ENCODE measurements around the gene SP1. TPM values are rescaled to one million over a fixed set of nuclear protein-coding genes. Genes with fewer than 3 reads are reported as not detected.

The SP1 gene
- total and polyA plus RNA-seq, 2 experiments from 2014 or later, result 3.6 to 30.3 TPM

DNA sequence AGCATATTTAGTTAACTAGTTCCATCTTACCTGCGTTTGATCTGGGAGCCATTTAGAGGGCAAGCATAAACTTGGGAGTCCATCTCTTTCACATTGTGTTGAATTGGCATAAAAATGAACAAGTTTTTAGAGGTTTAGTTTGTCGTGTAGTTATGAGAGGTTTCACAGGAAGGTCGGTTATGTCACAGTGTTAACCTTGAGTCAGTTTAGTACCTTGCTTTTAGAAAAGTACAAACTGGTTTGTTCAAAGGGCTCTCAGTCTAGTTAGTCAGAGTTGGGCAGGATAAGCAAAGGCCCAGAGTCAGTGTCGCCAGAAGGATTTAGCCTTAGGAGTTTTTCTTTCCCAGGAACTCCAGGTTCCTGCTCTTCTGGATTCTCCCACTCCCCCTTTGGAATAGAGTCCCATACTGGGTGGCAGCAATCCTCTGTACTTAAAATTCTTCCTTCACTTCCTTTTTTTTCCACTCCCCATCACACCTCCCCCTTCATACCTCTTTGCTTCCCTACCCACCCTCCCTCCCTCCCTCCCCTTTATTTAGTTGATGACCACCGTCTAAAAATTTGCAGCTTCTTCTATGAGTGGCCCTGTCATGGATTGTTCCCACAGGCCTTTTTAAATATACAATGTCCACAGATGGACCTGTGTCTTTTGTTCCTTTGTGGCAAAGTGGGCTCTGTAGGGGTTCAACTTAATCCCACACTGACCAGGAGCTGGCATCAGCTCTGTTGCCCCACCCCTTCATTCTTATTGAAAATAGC is 84.0 kb downstream of the SP1 start:
- TF ChIP-seq EZH2 (IDR thresholded peaks at IDR 0.05; ENCODE audit: insufficient read depth, poor library complexity, severe bottlenecking) (no peak), EZH2phosphoT487 (IDR thresholded peaks at IDR 0.05; ENCODE audit: insufficient read depth, low read depth) (no peak)
- DNase-seq, result no peak
- Histone ChIP-seq H3K9me3 (ENCODE audit: low read depth) (no peaks in the 10 kb centered on the region), H3K4me3 (no peak overlapping the region), H3K9me2 (ENCODE audit: insufficient read depth) (no peaks in the 10 kb centered on the region), H3K27ac (no peak overlapping the region), H2AFZ (no peak overlapping the region), H3K4me1 (ENCODE audit: insufficient read depth) (no peaks in the 10 kb centered on the region), H3K27me3 (replicated peaks; ENCODE audit: insufficient read depth) (no peaks in the 10 kb centered on the region), H3K4me2 (ENCODE audit: unreplicated experiment) (no peak overlapping the region), H3K9ac (no peak overlapping the region), H3K36me3 (ENCODE audit: low read depth) (peaks cover 96% of the 10 kb centered on the region), H3K79me2 (ENCODE audit: insufficient read depth) (peaks cover 100% of the 10 kb centered on the region), H4K20me1 (ENCODE audit: insufficient read depth) (peaks cover 8% of the 10 kb centered on the region; the same call in 1 of the 2 replicates), H3F3A (ENCODE audit: insufficient read depth) (peaks cover 80% of the 10 kb centered on the region)
- WGBS, 2 experiments (ENCODE audit: low coverage in 1 of 2, low lambda C conversion rate in 2 of 2, missing lambda C conversion rate in 2 of 2), result 52 to 55% methylated on average over 5 of the region's 5 CpGs
- in situ Hi-C loops (cut with MboI), result no loop called here

DNA sequence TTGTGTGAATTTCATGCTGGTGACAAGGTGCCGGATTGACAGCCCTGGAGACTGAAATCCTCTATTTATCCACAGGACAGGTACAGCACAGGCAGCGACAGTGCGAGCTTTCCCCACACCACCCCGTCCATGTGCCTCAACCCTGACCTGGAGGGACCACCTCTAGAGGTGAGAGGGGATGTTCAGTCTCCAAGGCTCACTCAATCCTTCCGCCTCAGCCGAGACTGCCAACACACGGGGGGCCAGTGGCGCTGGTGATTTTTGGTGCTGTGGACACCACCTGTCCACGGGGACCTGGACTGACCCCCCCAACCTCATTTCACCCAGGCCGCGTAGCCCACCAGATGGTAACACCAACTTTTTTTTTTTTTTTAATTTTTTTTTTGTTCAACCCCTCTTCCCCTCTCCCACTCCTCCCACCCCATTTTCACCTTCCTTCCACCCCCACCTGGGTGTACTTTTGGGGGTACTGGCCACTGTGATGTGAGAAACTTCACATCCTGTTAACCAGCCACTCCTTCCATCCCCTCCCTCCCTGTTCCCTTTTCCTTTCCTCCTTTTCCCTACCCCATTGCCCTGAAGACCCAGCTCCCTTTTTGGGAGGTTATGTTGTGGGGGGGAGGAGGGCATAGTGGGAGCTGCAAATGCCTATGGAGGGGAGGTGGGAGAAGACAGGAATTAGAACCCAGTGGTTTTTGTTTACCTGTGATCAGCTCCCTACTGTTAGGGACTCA is 84.9 kb downstream of the SP1 start:
- peaks cover 100% of the 10 kb centered on the region for H3K79me2 ChIP-seq (ENCODE audit: insufficient read depth)

DNA sequence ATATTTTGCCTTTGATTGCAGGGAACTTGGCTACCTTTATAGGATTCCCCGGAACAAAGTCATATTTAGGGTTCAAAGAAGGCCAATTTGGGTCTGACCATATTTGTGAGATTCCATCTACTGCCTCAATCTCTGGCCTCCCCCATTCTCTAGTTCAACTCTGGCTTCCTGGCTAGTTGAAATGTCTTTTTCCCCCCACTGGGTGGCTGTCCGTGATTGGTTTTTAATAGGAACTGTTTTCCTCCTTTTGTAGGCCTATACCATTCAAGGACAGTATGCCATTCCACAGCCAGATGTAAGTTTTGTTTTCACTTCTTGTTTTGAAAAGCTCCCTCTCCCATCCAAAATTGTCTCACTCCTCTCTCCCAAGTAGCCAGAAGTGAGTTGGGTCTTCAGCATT is 85.7 kb downstream of the SP1 start:
- no peak for TF ChIP-seq EZH2 (IDR thresholded peaks at IDR 0.05; ENCODE audit: insufficient read depth, poor library complexity, severe bottlenecking)
- TF ChIP-seq EZH2phosphoT487 (IDR thresholded peaks at IDR 0.05; ENCODE audit: insufficient read depth, low read depth), result no peak
- Histone ChIP-seq H3K27me3 (replicated peaks; ENCODE audit: insufficient read depth) (no peaks in the 10 kb centered on the region), H4K20me1 (ENCODE audit: insufficient read depth) (peaks cover 7% of the 10 kb centered on the region; the same call in 1 of the 2 replicates), H3K9me2 (ENCODE audit: insufficient read depth) (no peaks in the 10 kb centered on the region), H3K4me1 (ENCODE audit: insufficient read depth) (no peaks in the 10 kb centered on the region), H3K4me2 (ENCODE audit: unreplicated experiment) (no peak overlapping the region), H3K79me2 (ENCODE audit: insufficient read depth) (peaks cover 100% of the 10 kb centered on the region), H3K9me3 (ENCODE audit: low read depth) (no peaks in the 10 kb centered on the region), H2AFZ (no peak overlapping the region), H3F3A (ENCODE audit: insufficient read depth) (peaks cover 79% of the 10 kb centered on the region), H3K36me3 (ENCODE audit: low read depth) (peaks cover 94% of the 10 kb centered on the region), H3K9ac (peak overlapping the region; percentile 10; the same call in 1 of the 2 replicates), H3K27ac (peak overlapping the region; percentile 12), H3K4me3 (no peak overlapping the region)
- no peak for DNase-seq
- 63 to 66% methylated on average over 2 of the region's 2 CpGs for WGBS, 2 experiments (ENCODE audit: low coverage in 1 of 2, low lambda C conversion rate in 2 of 2, missing lambda C conversion rate in 2 of 2)
- in situ Hi-C loops (cut with MboI), result no loop called here

More for the DNA sequence above, 84.9 kb downstream of the SP1 start:
- H3K9ac ChIP-seq, result 0 out of 2 replicates have a peak overlapping the region, but pooled peaks have one; percentile 12
- 85 to 89% methylated on average over 11 of the region's 11 CpGs for WGBS, 2 experiments (ENCODE audit: low coverage in 1 of 2, low lambda C conversion rate in 2 of 2, missing lambda C conversion rate in 2 of 2)
- DNase-seq, result no peak
- no peak overlapping the region for H3K4me3 ChIP-seq
- peaks cover 96% of the 10 kb centered on the region for H3K36me3 ChIP-seq (ENCODE audit: low read depth)
- H3K4me1 ChIP-seq (ENCODE audit: insufficient read depth), result no peaks in the 10 kb centered on the region
- peaks cover 79% of the 10 kb centered on the region for H3F3A ChIP-seq (ENCODE audit: insufficient read depth)
- peaks cover 8% of the 10 kb centered on the region; the same call in 1 of the 2 replicates for H4K20me1 ChIP-seq (ENCODE audit: insufficient read depth)
- in situ Hi-C loops (cut with MboI), result no loop called here
- H3K27me3 ChIP-seq (replicated peaks; ENCODE audit: insufficient read depth), result no peaks in the 10 kb centered on the region
- H3K9me3 ChIP-seq (ENCODE audit: low read depth), result no peaks in the 10 kb centered on the region
- H3K27ac ChIP-seq, result no peak overlapping the region
- no peaks in the 10 kb centered on the region for H3K9me2 ChIP-seq (ENCODE audit: insufficient read depth)
- H3K4me2 ChIP-seq (ENCODE audit: unreplicated experiment), result no peak overlapping the region
- TF ChIP-seq EZH2phosphoT487 (IDR thresholded peaks at IDR 0.05; ENCODE audit: insufficient read depth, low read depth), result no peak
- TF ChIP-seq EZH2 (IDR thresholded peaks at IDR 0.05; ENCODE audit: insufficient read depth, poor library complexity, severe bottlenecking), result no peak
- no peak overlapping the region for H2AFZ ChIP-seq

Other genes with a start within 250 kb of the SP1 start
- gene ZNF740, start 199.5 kb upstream of the SP1 start, total RNA-seq (2014; rRNA removed; shearing (Covaris generic)), result 5.1 and 6.5 TPM in 2 replicates
- 2.8 and 3.9 TPM in 2 replicates for gene ZNF740, start 199.5 kb upstream of the SP1 start, polyA plus RNA-seq (2016; fragmentation: Nextera tagmentation; extraction: Ambion mirVana)
- gene CSAD, start 199.3 kb upstream of the SP1 start, total RNA-seq (2014; rRNA removed; shearing (Covaris generic)), result 13.4 and 14.2 TPM in 2 replicates
- 6.1 and 8.6 TPM in 2 replicates for gene CSAD, start 199.3 kb upstream of the SP1 start, polyA plus RNA-seq (2016; fragmentation: Nextera tagmentation; extraction: Ambion mirVana)
- 1.4 and 2.4 TPM in 2 replicates for gene ITGB7, start 172.9 kb upstream of the SP1 start, total RNA-seq (2014; rRNA removed; shearing (Covaris generic))
- gene ITGB7, start 172.9 kb upstream of the SP1 start, polyA plus RNA-seq (2016; fragmentation: Nextera tagmentation; extraction: Ambion mirVana), result 0.84 and 1.2 TPM in 2 replicates
- gene RARG, start 148.0 kb upstream of the SP1 start, total RNA-seq (2014; rRNA removed; shearing (Covaris generic)), result 75.3 and 76.6 TPM in 2 replicates
- gene RARG, start 148.0 kb upstream of the SP1 start, polyA plus RNA-seq (2016; fragmentation: Nextera tagmentation; extraction: Ambion mirVana), result 116 and 118 TPM in 2 replicates
- 5.6 and 8.5 TPM in 2 replicates for gene ESPL1, start 111.9 kb upstream of the SP1 start, total RNA-seq (2014; rRNA removed; shearing (Covaris generic))
- gene ESPL1, start 111.9 kb upstream of the SP1 start, polyA plus RNA-seq (2016; fragmentation: Nextera tagmentation; extraction: Ambion mirVana), result 2.0 and 3.3 TPM in 2 replicates
- 380 and 393 TPM in 2 replicates for gene PFDN5, start 84.6 kb upstream of the SP1 start, total RNA-seq (2014; rRNA removed; shearing (Covaris generic))
- gene PFDN5, start 84.6 kb upstream of the SP1 start, polyA plus RNA-seq (2016; fragmentation: Nextera tagmentation; extraction: Ambion mirVana), result 609 and 625 TPM in 2 replicates
- gene MYG1, start 80.5 kb upstream of the SP1 start, total RNA-seq (2014; rRNA removed; shearing (Covaris generic)), result 39.6 and 48.9 TPM in 2 replicates
- gene MYG1, start 80.5 kb upstream of the SP1 start, polyA plus RNA-seq (2016; fragmentation: Nextera tagmentation; extraction: Ambion mirVana), result 47.8 and 52.4 TPM in 2 replicates
- 63.4 and 72.0 TPM in 2 replicates for gene AAAS, start 58.6 kb upstream of the SP1 start, total RNA-seq (2014; rRNA removed; shearing (Covaris generic))
- gene AAAS, start 58.6 kb upstream of the SP1 start, polyA plus RNA-seq (2016; fragmentation: Nextera tagmentation; extraction: Ambion mirVana), result 46.6 and 49.7 TPM in 2 replicates
- gene SP7, start 43.8 kb upstream of the SP1 start, total RNA-seq (2014; rRNA removed; shearing (Covaris generic)), result not detected in 2 replicates
- not detected in 2 replicates for gene SP7, start 43.8 kb upstream of the SP1 start, polyA plus RNA-seq (2016; fragmentation: Nextera tagmentation; extraction: Ambion mirVana)
- not detected in 2 replicates for gene AMHR2, start 43.7 kb downstream of the SP1 start, total RNA-seq (2014; rRNA removed; shearing (Covaris generic))
- not detected in 2 replicates for gene AMHR2, start 43.7 kb downstream of the SP1 start, polyA plus RNA-seq (2016; fragmentation: Nextera tagmentation; extraction: Ambion mirVana)
- gene PRR13, start 61.6 kb downstream of the SP1 start, total RNA-seq (2014; rRNA removed; shearing (Covaris generic)), result 35.3 and 42.4 TPM in 2 replicates
- 217 and 221 TPM in 2 replicates for gene PRR13, start 61.6 kb downstream of the SP1 start, polyA plus RNA-seq (2016; fragmentation: Nextera tagmentation; extraction: Ambion mirVana)
- 143 TPM in 2 replicates for gene PCBP2, start 71.9 kb downstream of the SP1 start, total RNA-seq (2014; rRNA removed; shearing (Covaris generic))
- 94.3 and 100 TPM in 2 replicates for gene PCBP2, start 71.9 kb downstream of the SP1 start, polyA plus RNA-seq (2016; fragmentation: Nextera tagmentation; extraction: Ambion mirVana)
- 36.5 and 37.4 TPM in 2 replicates for gene MAP3K12, start 119.3 kb downstream of the SP1 start, total RNA-seq (2014; rRNA removed; shearing (Covaris generic))
- 8.7 and 10.4 TPM in 2 replicates for gene MAP3K12, start 119.3 kb downstream of the SP1 start, polyA plus RNA-seq (2016; fragmentation: Nextera tagmentation; extraction: Ambion mirVana)
- gene TARBP2, start 121.1 kb downstream of the SP1 start, total RNA-seq (2014; rRNA removed; shearing (Covaris generic)), result 40.1 and 54.1 TPM in 2 replicates
- 32.1 and 36.0 TPM in 2 replicates for gene TARBP2, start 121.1 kb downstream of the SP1 start, polyA plus RNA-seq (2016; fragmentation: Nextera tagmentation; extraction: Ambion mirVana)
- not detected in 2 replicates for gene NPFF, start 127.3 kb downstream of the SP1 start, total RNA-seq (2014; rRNA removed; shearing (Covaris generic))
- gene NPFF, start 127.3 kb downstream of the SP1 start, polyA plus RNA-seq (2016; fragmentation: Nextera tagmentation; extraction: Ambion mirVana), result not detected in 2 replicates
- 10.5 and 12.8 TPM in 2 replicates for gene ATF7, start 246.2 kb downstream of the SP1 start, total RNA-seq (2014; rRNA removed; shearing (Covaris generic))
- gene ATF7, start 246.2 kb downstream of the SP1 start, polyA plus RNA-seq (2016; fragmentation: Nextera tagmentation; extraction: Ambion mirVana), result 21.5 and 24.3 TPM in 2 replicates